Keratinocyte (primary cell): Measurements from ENCODE around the gene RNF123. TPM values are rescaled to one million over a fixed set of nuclear protein-coding genes. Genes with fewer than 3 reads are reported as not detected.

Experiments used
- DNase-seq: peaks from one replicate; pipeline ENCODE4 v3.0.0-alpha.2; 2011; ENCODE audit warnings: low read depth, missing footprints, low spot score
- FAIRE-seq: peaks from 2 replicates; lab custom pipeline; 2011; peaks lifted over from hg19 to GRCh38; lab: Jason Lieb, UNC
- H2AFZ ChIP-seq: 2 replicates; pipeline ENCODE4 v1.6.0; 2012; ENCODE audit warnings: low read length, control low read depth, inconsistent platforms; ENCODE audit not compliant: control insufficient read depth
- H3K27ac ChIP-seq: 2 replicates; pipeline ENCODE4 v1.5.1; 2011; ENCODE audit warnings: low read length; ENCODE audit not compliant: control insufficient read depth, insufficient read depth
- H3K27me3 ChIP-seq: 3 replicates; pipeline ENCODE4 v1.6.0; 2011; ENCODE audit warnings: low read length; ENCODE audit not compliant: control insufficient read depth, insufficient read depth; ENCODE audit errors: extremely low read depth
- H3K36me3 ChIP-seq, 2 experiments: 2 replicates in 1 of 2; 3 replicates in 1 of 2; pipeline ENCODE4 v1.5.1; 2011; ENCODE audit warnings: low read length in 2 of 2, mild to moderate bottlenecking in 1 of 2; ENCODE audit not compliant: control insufficient read depth in 2 of 2, insufficient read depth in 2 of 2; ENCODE audit errors: extremely low read depth in 1 of 2
- H3K4me1 ChIP-seq: 3 replicates; pipeline ENCODE4 v1.5.1; 2011; ENCODE audit warnings: low read length; ENCODE audit not compliant: control insufficient read depth, insufficient read depth; ENCODE audit errors: extremely low read depth
- H3K4me2 ChIP-seq: 3 replicates; pipeline ENCODE4 v1.6.0; 2011; ENCODE audit warnings: low read depth, low read length; ENCODE audit not compliant: control insufficient read depth, insufficient read depth; ENCODE audit errors: extremely low read depth
- H3K4me3 ChIP-seq, 3 experiments: fragments of 200-600 bp in 1 of 3; sonication (generic) in 1 of 3; 2 replicates in 2 of 3; 3 replicates in 1 of 3; pipeline ENCODE4 v1.5.1; 2011 to 2016; ENCODE audit warnings: low read length in 3 of 3, mild to moderate bottlenecking in 3 of 3, control low read depth in 2 of 3, inconsistent platforms in 1 of 3, low read depth in 1 of 3, mixed read lengths in 1 of 3, mixed run types in 1 of 3, moderate library complexity in 1 of 3; ENCODE audit not compliant: control insufficient read depth in 2 of 3, insufficient read depth in 2 of 3; ENCODE audit errors: extremely low read depth in 1 of 3
- H3K79me2 ChIP-seq: 2 replicates; pipeline ENCODE4 v1.6.0; 2012; ENCODE audit warnings: low read length; ENCODE audit not compliant: control insufficient read depth, insufficient read depth
- H3K9ac ChIP-seq: 3 replicates; pipeline ENCODE4 v1.6.0; 2011; ENCODE audit warnings: low read length; ENCODE audit not compliant: control insufficient read depth, insufficient read depth; ENCODE audit errors: extremely low read depth
- H3K9me1 ChIP-seq: 3 replicates; pipeline ENCODE4 v1.6.0; 2011; ENCODE audit warnings: low read length; ENCODE audit not compliant: control insufficient read depth, insufficient read depth; ENCODE audit errors: extremely low read depth
- H3K9me3 ChIP-seq: 2 replicates; pipeline ENCODE4 v1.5.1; 2012; ENCODE audit warnings: low read depth, low read length; ENCODE audit not compliant: control insufficient read depth
- H4K20me1 ChIP-seq: 3 replicates; pipeline ENCODE4 v1.6.0; 2011; ENCODE audit warnings: low read length; ENCODE audit not compliant: control insufficient read depth, insufficient read depth; ENCODE audit errors: extremely low read depth
- CTCF ChIP-seq, 3 experiments: IDR thresholded peaks in 1 of 3; conservative IDR thresholded peaks in 1 of 3; optimal IDR thresholded peaks in 1 of 3; 2 replicates in 2 of 3; 3 replicates in 1 of 3; pipeline versions ENCODE3 to v1.5.1; 2011; ENCODE audit warnings: low read length in 3 of 3, mild to moderate bottlenecking in 3 of 3, moderate library complexity in 2 of 3, control low read depth in 1 of 3, inconsistent platforms in 1 of 3; ENCODE audit not compliant: insufficient read depth in 2 of 3; ENCODE audit errors: extremely low read depth in 1 of 3
- EZH2 ChIP-seq: IDR thresholded peaks from one replicate; pipeline ENCODE4 v1.6.1; 2012; ENCODE audit warnings: inconsistent platforms, mild to moderate bottlenecking, low read length, moderate library complexity
- dilution Hi-C: fragments of 300-500 bp; cut with MboI; formaldehyde crosslinking; loops from one replicate; pipeline ENCODE4 v1.7.0; 2020; ENCODE audit warnings: low sequenced_read_pairs; ENCODE audit not compliant: extremely low pct_ligation_motif_present
- polyA plus RNA-seq, 5 experiments: library from polyadenylated mRNA; depleted of rRNA in 3 of 5; stranded (reverse) in 3 of 5; stranded (forward) in 1 of 5; unstranded in 1 of 5; fragments of >200 nt; gene quantifications; 1 replicate in 1 of 5; 2 replicates in 3 of 5; 3 replicates in 1 of 5; pipeline versions ENCODE4 v1.2.1 to v1.2.3, GENCODE V29; 2011 to 2012; ENCODE audit warnings: missing spikeins in 2 of 5, low read depth in 1 of 5, low replicate concordance in 1 of 5

The RNF123 gene
- polyA plus RNA-seq, 1 donor (not counting 4 experiments of a cell fraction or from before 2014, with no cell fraction given) = 18.1 TPM

GRCh38 chr3:49754536-49754935, 65.2 kb downstream of the RNF123 start:
- TF ChIP-seq EZH2 = no peak
- no peak for TF ChIP-seq CTCF (optimal IDR thresholded peaks at IDR 0.05 in 1 of 3, IDR thresholded peaks at IDR 0.05 in 1 of 3, conservative IDR thresholded peaks at IDR 0.05 in 1 of 3; ENCODE audit: extremely low read depth in 1 of 3, insufficient read depth in 2 of 3, low read length in 3 of 3)
- H3K9me1 ChIP-seq = no peaks in the 10 kb centered on the region
- H3K4me1 ChIP-seq = no peaks in the 10 kb centered on the region
- H3K79me2 ChIP-seq = peaks cover 33% of the 10 kb centered on the region
- no peak overlapping the region for H3K9ac ChIP-seq
- no peak for FAIRE-seq
- no peaks in the 10 kb centered on the region for H3K27me3 ChIP-seq
- H3K36me3 ChIP-seq = peaks cover 2 to 6% of the 10 kb centered on the region in 2 experiments
- dilution Hi-C loops = no loop called here
- no peaks in the 10 kb centered on the region for H4K20me1 ChIP-seq
- H3K27ac ChIP-seq = no peak overlapping the region
- H3K9me3 ChIP-seq = no peaks in the 10 kb centered on the region
- H2AFZ ChIP-seq = no peak overlapping the region
- no peak for DNase-seq
- H3K4me3 ChIP-seq = no peak overlapping the region
- no peak overlapping the region for H3K4me2 ChIP-seq

- no peak overlapping the region for H3K9ac ChIP-seq
- H3K27ac ChIP-seq = no peak overlapping the region
- dilution Hi-C loops = no loop called here
- H3K79me2 ChIP-seq = peaks cover 31% of the 10 kb centered on the region
- H3K4me1 ChIP-seq = no peaks in the 10 kb centered on the region
- FAIRE-seq (no peak), DNase-seq (no peak)
- TF ChIP-seq EZH2 (no peak), CTCF (optimal IDR thresholded peaks at IDR 0.05 in 1 of 3, IDR thresholded peaks at IDR 0.05 in 1 of 3, conservative IDR thresholded peaks at IDR 0.05 in 1 of 3; ENCODE audit: extremely low read depth in 1 of 3, insufficient read depth in 2 of 3, low read length in 3 of 3) (no peak)
- no peak overlapping the region for H2AFZ ChIP-seq
- H3K27me3 ChIP-seq = no peaks in the 10 kb centered on the region
- H3K9me3 ChIP-seq = no peaks in the 10 kb centered on the region
- no peaks in the 10 kb centered on the region for H3K9me1 ChIP-seq
- no peaks in the 10 kb centered on the region for H3K36me3 ChIP-seq
- no peak overlapping the region for H3K4me2 ChIP-seq
- H3K4me3 ChIP-seq = no peak overlapping the region
- no peaks in the 10 kb centered on the region for H4K20me1 ChIP-seq
Observed at GRCh38 chr3:49756036-49756435, 66.7 kb downstream of the RNF123 start.
